ENCODE measurements around the gene DPEP1.

The DPEP1 gene

DNA sequence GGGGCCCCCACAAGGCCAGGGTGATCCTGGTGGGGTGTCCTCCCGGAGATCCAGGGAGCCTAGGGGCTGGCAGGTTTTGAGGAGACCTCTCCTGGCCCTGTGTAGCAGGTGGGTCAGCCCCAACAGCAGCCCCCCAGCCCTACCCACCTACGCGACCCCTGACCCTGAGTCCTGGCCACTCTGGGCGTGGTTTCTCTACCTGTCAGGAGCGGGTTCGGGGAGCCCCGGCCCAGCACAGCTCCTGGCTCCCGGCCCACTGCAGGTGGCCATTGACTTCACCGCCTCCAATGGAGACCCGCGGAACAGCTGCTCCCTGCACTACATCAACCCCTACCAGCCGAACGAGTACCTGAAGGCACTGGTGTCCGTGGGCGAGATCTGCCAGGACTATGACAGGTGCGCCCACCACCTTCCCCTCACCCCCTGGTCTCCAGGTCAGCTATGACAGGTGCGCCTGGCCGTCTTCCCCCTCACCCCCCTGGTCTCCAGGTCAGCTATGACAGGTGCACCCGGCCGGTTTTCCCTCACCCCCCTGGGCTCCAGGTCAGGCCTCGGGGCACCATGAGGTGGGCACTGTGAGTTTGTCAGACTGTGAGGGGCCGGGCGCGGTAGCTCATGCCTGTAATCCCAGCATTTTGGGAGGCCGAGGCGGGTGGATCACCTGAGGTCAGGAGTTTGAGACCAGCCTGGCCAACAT lies 24.9 kb upstream of the DPEP1 start:
- Histone ChIP-seq H3K9me3 (ENCODE audit: control insufficient read depth, insufficient read depth, low read length) (no peaks in the 10 kb centered on the region), H3K4me3 (ENCODE audit: low read length) (no peak overlapping the region), H3K27ac (ENCODE audit: low read length) (no peak overlapping the region), H3K36me3 (ENCODE audit: control insufficient read depth, insufficient read depth, low read length) (0 out of 2 replicates have a peak, but pooled peaks cover 2% of the 10 kb centered on the region), H3K4me1 (ENCODE audit: control insufficient read depth, insufficient read depth, low read length) (no peaks in the 10 kb centered on the region), H3K27me3 (ENCODE audit: control insufficient read depth, insufficient read depth, low read length) (no peaks in the 10 kb centered on the region)
- WGBS (ENCODE audit: insufficient coverage, insufficient read length), result no CpG with 5 or more reads among the region's 26 CpGs
- no peak for DNase-seq (ENCODE audit: low read depth, low spot score)

DNA sequence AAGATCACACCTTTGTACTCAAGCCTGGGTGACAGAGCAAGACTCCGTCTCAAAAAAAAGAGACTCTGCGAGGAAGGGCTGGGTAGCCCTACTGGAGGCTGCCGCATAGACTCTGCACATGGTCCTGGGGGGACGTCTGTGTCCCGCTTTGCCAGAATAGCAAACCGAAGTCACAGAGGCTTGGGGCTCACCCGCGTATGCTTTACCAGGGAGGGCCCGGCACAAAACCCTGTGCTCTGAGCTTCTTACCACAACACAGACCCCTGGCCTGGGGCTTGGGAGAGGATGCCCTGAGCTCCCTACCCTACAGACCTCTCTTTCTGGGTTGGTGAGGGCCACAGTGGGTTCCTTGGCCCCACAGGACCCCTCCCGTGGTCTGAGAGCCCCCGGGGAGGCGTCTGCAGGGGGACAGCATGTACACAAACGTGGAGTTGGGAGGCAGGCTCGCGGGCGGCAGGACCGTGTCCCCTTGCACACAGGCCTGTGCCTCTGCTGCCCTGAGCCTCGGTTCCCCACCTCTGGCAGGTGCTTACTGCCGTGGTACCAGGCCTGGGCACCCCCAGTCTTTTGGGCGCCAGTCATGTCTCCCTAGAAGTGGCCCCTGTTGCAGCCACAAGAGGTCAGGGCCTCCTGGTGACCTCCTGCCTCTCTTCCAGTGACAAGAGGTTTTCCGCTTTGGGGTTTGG lies 24.1 kb upstream of the DPEP1 start:
- H3K36me3 ChIP-seq (ENCODE audit: control insufficient read depth, insufficient read depth, low read length), result no peaks in the 10 kb centered on the region

DNA sequence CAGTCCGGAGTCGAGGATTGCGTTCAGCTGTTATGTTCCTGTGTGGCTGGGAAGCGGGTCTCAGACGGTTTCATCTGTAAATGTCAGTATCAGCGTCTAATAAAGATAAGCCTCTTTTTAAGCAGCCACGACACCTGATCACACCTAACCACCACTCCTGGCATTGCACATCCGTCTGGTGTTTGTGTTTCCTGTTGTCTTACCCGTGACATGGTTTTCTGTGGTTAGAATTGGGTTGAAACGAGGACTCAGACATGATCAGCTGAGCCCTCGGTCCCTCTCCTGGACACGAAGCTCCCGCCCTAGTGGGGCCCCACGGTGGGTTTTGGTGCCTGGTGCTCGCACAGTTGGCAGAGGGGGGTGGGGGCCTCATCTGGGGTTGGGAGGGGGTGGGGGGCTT lies 19.6 kb upstream of the DPEP1 start:
- H3K4me1 ChIP-seq (ENCODE audit: control insufficient read depth, insufficient read depth, low read length), result no peaks in the 10 kb centered on the region
- no peak overlapping the region for H3K27ac ChIP-seq (ENCODE audit: low read length)
- H3K4me3 ChIP-seq (ENCODE audit: low read length), result no peak overlapping the region
- peaks cover 4% of the 10 kb centered on the region; the same call in 1 of the 2 replicates for H3K36me3 ChIP-seq (ENCODE audit: control insufficient read depth, insufficient read depth, low read length)
- no peaks in the 10 kb centered on the region for H3K27me3 ChIP-seq (ENCODE audit: control insufficient read depth, insufficient read depth, low read length)
- DNase-seq (ENCODE audit: low read depth, low spot score), result no peak
- no CpG with 5 or more reads among the region's 15 CpGs for WGBS (ENCODE audit: insufficient coverage, insufficient read length)
- no peaks in the 10 kb centered on the region for H3K9me3 ChIP-seq (ENCODE audit: control insufficient read depth, insufficient read depth, low read length)

More for the DNA sequence above, 24.1 kb upstream of the DPEP1 start:
- H3K4me1 ChIP-seq (ENCODE audit: control insufficient read depth, insufficient read depth, low read length), result no peaks in the 10 kb centered on the region
- H3K4me3 ChIP-seq (ENCODE audit: low read length), result no peak overlapping the region
- no peak for DNase-seq (ENCODE audit: low read depth, low spot score)
- H3K27me3 ChIP-seq (ENCODE audit: control insufficient read depth, insufficient read depth, low read length), result no peaks in the 10 kb centered on the region
- WGBS (ENCODE audit: insufficient coverage, insufficient read length), result no CpG with 5 or more reads among the region's 21 CpGs
- no peak overlapping the region for H3K27ac ChIP-seq (ENCODE audit: low read length)
- H3K9me3 ChIP-seq (ENCODE audit: control insufficient read depth, insufficient read depth, low read length), result no peaks in the 10 kb centered on the region

DNA sequence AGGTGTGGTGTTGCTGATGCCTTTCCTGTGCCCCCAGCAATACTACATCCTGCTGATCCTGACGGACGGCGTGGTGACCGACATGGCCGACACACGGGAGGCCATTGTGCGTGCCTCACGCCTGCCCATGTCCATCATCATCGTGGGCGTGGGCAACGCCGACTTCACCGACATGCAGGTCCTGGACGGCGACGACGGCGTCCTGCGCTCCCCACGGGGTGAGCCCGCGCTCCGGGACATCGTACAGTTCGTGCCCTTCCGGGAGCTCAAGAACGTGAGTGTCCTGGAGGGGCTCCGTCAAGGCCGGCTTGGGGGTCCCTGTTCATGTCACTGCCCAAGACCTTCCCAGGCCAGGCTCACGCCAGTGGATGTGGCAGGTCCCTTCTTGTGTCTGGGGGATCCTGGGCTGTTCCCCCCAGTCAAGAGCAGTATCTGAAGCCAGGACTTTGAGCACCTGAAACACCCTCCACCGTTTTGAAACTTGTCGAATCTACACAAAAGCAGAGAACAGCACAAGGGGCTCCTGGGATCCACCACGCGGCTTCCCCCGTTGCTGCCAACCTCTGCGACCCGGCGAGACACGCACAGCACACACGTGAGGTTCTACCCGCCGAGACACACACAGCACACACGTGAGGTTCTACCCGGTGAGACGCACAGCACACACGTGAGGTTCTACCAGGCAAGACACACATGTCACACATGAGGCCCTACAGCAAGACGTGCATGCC lies 17.9 kb upstream of the DPEP1 start:
- WGBS (ENCODE audit: insufficient coverage, insufficient read length), result no CpG with 5 or more reads among the region's 47 CpGs
- Histone ChIP-seq H3K27me3 (ENCODE audit: control insufficient read depth, insufficient read depth, low read length) (no peaks in the 10 kb centered on the region), H3K36me3 (ENCODE audit: control insufficient read depth, insufficient read depth, low read length) (peaks cover 4% of the 10 kb centered on the region; the same call in 1 of the 2 replicates), H3K4me3 (ENCODE audit: low read length) (no peak overlapping the region), H3K4me1 (ENCODE audit: control insufficient read depth, insufficient read depth, low read length) (peaks cover 3% of the 10 kb centered on the region), H3K9me3 (ENCODE audit: control insufficient read depth, insufficient read depth, low read length) (no peaks in the 10 kb centered on the region), H3K27ac (ENCODE audit: low read length) (no peak overlapping the region)
- DNase-seq (ENCODE audit: low read depth, low spot score), result no peak

DNA sequence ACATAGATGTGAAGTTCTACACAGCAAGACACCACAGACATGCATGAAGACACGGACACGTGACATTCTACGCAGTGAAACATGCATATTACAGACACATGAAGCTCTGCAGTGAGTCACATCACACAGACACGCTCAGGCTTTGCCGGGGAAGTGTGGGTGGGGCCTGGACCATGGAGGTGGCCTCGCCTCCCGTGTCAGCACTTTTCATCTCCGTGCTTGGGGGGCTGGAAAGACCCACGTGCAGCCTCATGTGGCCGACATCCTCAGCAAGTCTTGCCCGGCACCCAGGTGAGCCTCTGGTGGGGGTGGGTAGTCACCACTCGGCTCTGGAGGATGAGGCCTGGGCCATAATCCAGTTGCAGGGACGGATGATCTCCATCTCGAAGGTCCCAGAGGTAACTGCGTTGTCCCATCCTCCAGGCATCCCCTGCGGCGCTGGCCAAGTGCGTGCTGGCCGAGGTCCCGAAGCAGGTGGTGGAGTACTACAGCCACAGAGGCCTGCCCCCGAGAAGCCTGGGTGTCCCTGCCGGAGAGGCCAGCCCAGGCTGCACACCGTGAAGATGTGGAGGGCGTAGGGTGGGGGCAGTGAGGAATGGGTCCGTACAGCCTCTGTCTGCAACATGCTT lies 17.3 kb upstream of the DPEP1 start:
- DNase-seq (ENCODE audit: low read depth, low spot score), result no peak
- no peaks in the 10 kb centered on the region for H3K9me3 ChIP-seq (ENCODE audit: control insufficient read depth, insufficient read depth, low read length)
- H3K27ac ChIP-seq (ENCODE audit: low read length), result no peak overlapping the region
- H3K4me3 ChIP-seq (ENCODE audit: low read length), result no peak overlapping the region; the same call in 1 of the 2 replicates
- no peaks in the 10 kb centered on the region for H3K27me3 ChIP-seq (ENCODE audit: control insufficient read depth, insufficient read depth, low read length)
- H3K4me1 ChIP-seq (ENCODE audit: control insufficient read depth, insufficient read depth, low read length), result peaks cover 3% of the 10 kb centered on the region
- H3K36me3 ChIP-seq (ENCODE audit: control insufficient read depth, insufficient read depth, low read length), result peaks cover 4% of the 10 kb centered on the region; the same call in 1 of the 2 replicates
- no CpG with 5 or more reads among the region's 25 CpGs for WGBS (ENCODE audit: insufficient coverage, insufficient read length)

DNA sequence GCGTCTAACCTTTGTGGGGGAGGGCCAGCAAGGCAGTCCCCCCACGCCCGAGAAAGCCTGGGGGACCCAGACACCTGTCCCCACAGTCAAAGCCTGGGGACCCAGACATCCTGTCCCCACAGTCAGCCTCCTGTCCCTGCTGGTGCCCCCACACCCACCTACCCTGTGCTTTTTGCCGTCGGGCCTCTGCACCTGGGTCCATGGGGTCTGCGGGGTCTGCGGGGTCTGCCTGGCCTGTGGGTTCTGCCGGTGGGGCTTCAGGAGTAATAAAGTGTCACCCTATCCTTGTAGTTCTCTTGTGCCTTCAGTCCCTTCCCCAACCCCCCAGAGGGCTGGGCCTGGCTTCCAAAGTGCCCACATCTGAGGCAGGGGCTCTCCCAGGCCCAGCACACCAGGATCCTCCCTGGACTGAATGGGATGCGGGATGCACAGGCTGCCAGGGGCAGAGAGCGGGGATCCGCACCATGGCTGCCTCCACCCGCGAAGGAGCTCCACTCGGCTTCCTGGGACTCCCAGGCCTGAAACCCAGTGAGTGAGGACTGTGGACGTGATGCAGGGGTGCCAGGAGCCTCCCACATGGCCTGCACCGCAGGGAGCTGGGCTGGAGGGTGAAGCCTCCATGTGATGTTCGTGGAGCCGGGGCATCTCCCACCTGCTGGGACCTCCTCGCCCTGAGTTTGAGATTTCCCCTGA lies 16.3 kb upstream of the DPEP1 start:
- no peaks in the 10 kb centered on the region for H3K9me3 ChIP-seq (ENCODE audit: control insufficient read depth, insufficient read depth, low read length)
- H3K27me3 ChIP-seq (ENCODE audit: control insufficient read depth, insufficient read depth, low read length), result no peaks in the 10 kb centered on the region
- peaks cover 4% of the 10 kb centered on the region; the same call in 1 of the 2 replicates for H3K36me3 ChIP-seq (ENCODE audit: control insufficient read depth, insufficient read depth, low read length)
- no CpG with 5 or more reads among the region's 19 CpGs for WGBS (ENCODE audit: insufficient coverage, insufficient read length)
- no peak for DNase-seq (ENCODE audit: low read depth, low spot score)
- no peak overlapping the region for H3K4me3 ChIP-seq (ENCODE audit: low read length)
- peaks cover 5% of the 10 kb centered on the region for H3K4me1 ChIP-seq (ENCODE audit: control insufficient read depth, insufficient read depth, low read length)
- no peak overlapping the region for H3K27ac ChIP-seq (ENCODE audit: low read length)

DNA sequence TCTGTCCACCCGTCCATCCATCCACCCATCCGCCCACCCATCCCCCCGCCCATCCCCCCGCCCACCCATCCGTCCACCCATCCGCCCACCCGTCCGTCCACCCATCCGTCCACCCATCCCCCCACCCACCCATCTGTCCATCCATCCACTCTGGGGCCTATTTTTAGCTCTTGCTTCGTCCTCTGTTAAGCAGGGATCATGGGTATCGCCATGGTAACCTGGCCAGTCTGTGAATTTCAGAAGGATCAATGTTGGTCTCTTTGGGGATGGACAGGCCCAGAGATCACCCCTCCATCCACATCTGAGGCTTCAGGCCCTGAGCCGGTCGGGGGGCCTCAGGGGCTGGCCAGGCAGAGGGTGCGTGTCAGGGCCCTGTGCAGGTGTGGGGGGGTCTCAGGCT lies 15.2 kb upstream of the DPEP1 start:
- no peak for DNase-seq (ENCODE audit: low read depth, low spot score)
- no peak overlapping the region for H3K27ac ChIP-seq (ENCODE audit: low read length)

DNA sequence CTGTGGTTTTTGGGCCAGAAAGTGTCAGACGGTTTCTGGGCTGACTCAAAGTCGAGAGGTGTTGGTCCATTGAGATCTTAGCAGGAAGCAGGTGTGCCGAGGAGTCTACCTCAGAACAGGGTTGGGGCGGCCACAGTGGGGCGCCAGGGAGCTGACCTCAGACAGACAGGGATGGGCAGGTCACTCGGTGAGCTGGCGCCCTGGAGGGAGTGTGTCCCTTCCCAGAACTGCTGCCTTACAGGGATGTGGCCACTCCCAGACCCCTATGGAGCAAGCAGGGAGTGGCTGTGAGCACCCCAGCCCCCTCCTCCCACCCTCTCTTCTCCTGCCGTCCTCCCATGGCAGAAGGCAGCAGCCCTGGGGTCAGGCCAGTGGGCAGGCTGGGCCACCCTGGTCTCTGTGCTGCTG lies 14.0 kb upstream of the DPEP1 start:
- peaks cover 4% of the 10 kb centered on the region; the same call in 1 of the 2 replicates for H3K36me3 ChIP-seq (ENCODE audit: control insufficient read depth, insufficient read depth, low read length)
- H3K27me3 ChIP-seq (ENCODE audit: control insufficient read depth, insufficient read depth, low read length), result no peaks in the 10 kb centered on the region
- no CpG with 5 or more reads among the region's 8 CpGs for WGBS (ENCODE audit: insufficient coverage, insufficient read length)
- no peak for DNase-seq (ENCODE audit: low read depth, low spot score)
- no peak overlapping the region for H3K27ac ChIP-seq (ENCODE audit: low read length)
- no peaks in the 10 kb centered on the region for H3K9me3 ChIP-seq (ENCODE audit: control insufficient read depth, insufficient read depth, low read length)
- no peak overlapping the region for H3K4me3 ChIP-seq (ENCODE audit: low read length)
- H3K4me1 ChIP-seq (ENCODE audit: control insufficient read depth, insufficient read depth, low read length), result peaks cover 9% of the 10 kb centered on the region

More for the DNA sequence above, 15.2 kb upstream of the DPEP1 start:
- WGBS (ENCODE audit: insufficient coverage, insufficient read length), result no CpG with 5 or more reads among the region's 14 CpGs
- Histone ChIP-seq H3K4me3 (ENCODE audit: low read length) (no peak overlapping the region), H3K9me3 (ENCODE audit: control insufficient read depth, insufficient read depth, low read length) (no peaks in the 10 kb centered on the region), H3K27me3 (ENCODE audit: control insufficient read depth, insufficient read depth, low read length) (no peaks in the 10 kb centered on the region), H3K36me3 (ENCODE audit: control insufficient read depth, insufficient read depth, low read length) (peaks cover 4% of the 10 kb centered on the region; the same call in 1 of the 2 replicates), H3K4me1 (ENCODE audit: control insufficient read depth, insufficient read depth, low read length) (peaks cover 9% of the 10 kb centered on the region)

DNA sequence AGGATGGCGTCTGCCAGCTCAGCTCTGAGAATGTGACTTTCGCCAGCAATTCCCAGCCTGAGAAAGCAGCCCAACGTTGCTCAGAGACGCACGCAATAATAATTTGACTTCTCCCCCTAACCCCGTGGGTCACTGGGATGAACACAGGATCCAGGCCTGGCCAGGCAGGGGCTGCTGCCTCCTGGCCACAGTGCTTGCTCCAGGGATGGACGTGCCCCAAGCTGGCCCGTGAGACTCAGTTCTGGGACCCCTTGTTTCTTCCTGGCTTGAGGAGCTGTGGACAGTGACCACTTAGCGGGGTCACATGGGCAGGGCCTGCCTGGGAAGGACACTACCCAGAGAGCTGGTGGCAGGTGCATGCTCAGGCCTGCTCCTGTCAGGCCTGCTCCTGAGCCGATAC lies 13.5 kb upstream of the DPEP1 start:
- H3K9me3 ChIP-seq (ENCODE audit: control insufficient read depth, insufficient read depth, low read length), result no peaks in the 10 kb centered on the region
- H3K27ac ChIP-seq (ENCODE audit: low read length), result no peak overlapping the region
- H3K4me1 ChIP-seq (ENCODE audit: control insufficient read depth, insufficient read depth, low read length), result peaks cover 9% of the 10 kb centered on the region
- H3K4me3 ChIP-seq (ENCODE audit: low read length), result no peak overlapping the region
- no peaks in the 10 kb centered on the region for H3K27me3 ChIP-seq (ENCODE audit: control insufficient read depth, insufficient read depth, low read length)
- no peak for DNase-seq (ENCODE audit: low read depth, low spot score)
- peaks cover 4% of the 10 kb centered on the region; the same call in 1 of the 2 replicates for H3K36me3 ChIP-seq (ENCODE audit: control insufficient read depth, insufficient read depth, low read length)
- no CpG with 5 or more reads among the region's 10 CpGs for WGBS (ENCODE audit: insufficient coverage, insufficient read length)

Data from iPS DF 6.9 (cell line).